ENCODE measurements around the gene OMG. TPM values are rescaled to one million over a fixed set of nuclear protein-coding genes. Genes with fewer than 3 reads are reported as not detected.

OMG gene
- total RNA-seq, 1 experiment from 2014 or later: not detected

GRCh38 chr17:31296142-31296541, 897 bp downstream of the OMG start:
- H3K4me3 ChIP-seq (replicated peaks in 1 of 2; ENCODE audit: low read depth in 1 of 2, low read length in 2 of 2): no peak overlapping the region
- intact Hi-C loops (cut with micrococcal nuclease): no loop called here

More at GRCh38 chr17:31296142-31296541, 897 bp downstream of the OMG start:
- RAD21 ChIA-PET (ENCODE audit: low non-redundant PET in 1 of 2, low total read pairs in 2 of 2, uncharacterized antibody in 2 of 2, unreplicated experiment in 2 of 2): no interaction called here
- Histone ChIP-seq H3K4me1 (ENCODE audit: control insufficient read depth in 1 of 2, insufficient read depth in 2 of 2, low read length in 2 of 2) (no peaks in the 10 kb centered on the region), H3K27me3 (ENCODE audit: insufficient read depth, low read length) (no peaks in the 10 kb centered on the region), H4K20me1 (ENCODE audit: insufficient read depth) (no peaks in the 10 kb centered on the region; the same call in 1 of the 2 replicates), H3K36me3 (ENCODE audit: control insufficient read depth in 1 of 2, insufficient read depth in 2 of 2, low read length in 2 of 2) (no peaks in the 10 kb centered on the region), H3K9me3 (ENCODE audit: control insufficient read depth in 1 of 2, insufficient read depth in 1 of 2, low read depth in 1 of 2, low read length in 2 of 2) (no peaks in the 10 kb centered on the region), H3K79me2 (ENCODE audit: insufficient read depth, low read length) (no peaks in the 10 kb centered on the region), H3K4me2 (ENCODE audit: low read length) (no peak overlapping the region), H3K27ac (ENCODE audit: low read depth, low read length) (no peak overlapping the region), H2AFZ (ENCODE audit: low read depth, low read length, poor library complexity, severe bottlenecking) (no peak overlapping the region), H3K9ac (ENCODE audit: low read length) (no peak overlapping the region), H3K9me2 (ENCODE audit: insufficient read depth) (no peaks in the 10 kb centered on the region)
- ATAC-seq: no peak
- CTCF ChIA-PET: no interaction called here
- no TSS peak for BruUV-seq (replicated peaks)
- POLR2A ChIA-PET: no interaction called here
- no peak for DNase-seq (ENCODE audit: low read depth, low spot score)
- TF ChIP-seq JUND (IDR thresholded peaks at IDR 0.05) (no peak), ZNF274 (IDR thresholded peaks at IDR 0.05; ENCODE audit: low read depth, low read length) (no peak), POLR2AphosphoS5 (IDR thresholded peaks at IDR 0.05; ENCODE audit: low read depth, low read length) (no peak), REST (IDR thresholded peaks at IDR 0.05; ENCODE audit: low read depth) (no peak), EGR1 (IDR thresholded peaks at IDR 0.05; ENCODE audit: low read depth) (no peak), ATF3 (IDR thresholded peaks at IDR 0.05) (no peak), ZBTB33 (IDR thresholded peaks at IDR 0.05; ENCODE audit: extremely low read depth, insufficient replicate concordance, low read length) (no peak), SRF (IDR thresholded peaks at IDR 0.05; ENCODE audit: low read depth) (no peak)

Data from HCT116 (cell line).